Measurements from ENCODE around the gene IER5. TPM values are rescaled to one million over a fixed set of nuclear protein-coding genes. Genes with fewer than 3 reads are reported as not detected.

Gene IER5
- total and polyA plus RNA-seq, 9 of the 15 experiments (the other 6 are each of a cell fraction or from before 2014, with no cell fraction given) = 2.4 to 32.1 (median 12.0) TPM

DNA sequence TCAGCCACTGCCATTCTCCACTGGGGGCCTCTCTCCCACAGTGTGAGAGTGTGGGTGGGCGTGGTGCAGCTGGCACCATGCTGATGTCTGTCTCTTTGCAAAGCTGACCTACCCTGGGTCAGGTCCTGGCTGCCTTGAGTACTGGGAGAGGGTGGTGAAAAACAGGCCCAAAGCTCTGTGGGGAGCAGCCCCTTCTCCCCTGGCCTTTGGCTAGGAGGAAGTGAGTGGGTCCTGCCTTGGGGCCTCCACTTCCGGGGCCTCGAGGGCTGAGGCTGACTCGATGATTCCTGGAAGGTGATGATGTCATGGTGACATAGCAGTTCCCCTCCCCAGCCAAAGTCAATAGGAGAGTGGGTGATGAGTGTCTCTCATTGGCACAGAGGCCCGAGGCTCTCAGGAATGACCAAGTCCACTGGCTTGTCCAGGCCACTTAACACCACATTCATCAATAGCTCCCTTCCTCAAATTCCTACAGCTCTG lies 53.0 kb downstream of the IER5 start (continued):
- TF ChIP-seq, protein P1, sequence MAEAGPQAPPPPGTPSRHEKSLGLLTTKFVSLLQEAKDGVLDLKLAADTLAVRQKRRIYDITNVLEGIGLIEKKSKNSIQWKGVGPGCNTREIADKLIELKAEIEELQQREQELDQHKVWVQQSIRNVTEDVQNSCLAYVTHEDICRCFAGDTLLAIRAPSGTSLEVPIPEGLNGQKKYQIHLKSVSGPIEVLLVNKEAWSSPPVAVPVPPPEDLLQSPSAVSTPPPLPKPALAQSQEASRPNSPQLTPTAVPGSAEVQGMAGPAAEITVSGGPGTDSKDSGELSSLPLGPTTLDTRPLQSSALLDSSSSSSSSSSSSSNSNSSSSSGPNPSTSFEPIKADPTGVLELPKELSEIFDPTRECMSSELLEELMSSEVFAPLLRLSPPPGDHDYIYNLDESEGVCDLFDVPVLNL (CRISPR knock-in tag; IDR thresholded peaks at IDR 0.05; ENCODE audit: low read depth) = no peak
- no peak for TF ChIP-seq ZNF140 (CRISPR knock-in tag; IDR thresholded peaks at IDR 0.05)
- TF ChIP-seq FUS (optimal IDR thresholded peaks at IDR 0.05; ENCODE audit: low read depth, low read length) = no peak
- TF ChIP-seq, protein P2, sequence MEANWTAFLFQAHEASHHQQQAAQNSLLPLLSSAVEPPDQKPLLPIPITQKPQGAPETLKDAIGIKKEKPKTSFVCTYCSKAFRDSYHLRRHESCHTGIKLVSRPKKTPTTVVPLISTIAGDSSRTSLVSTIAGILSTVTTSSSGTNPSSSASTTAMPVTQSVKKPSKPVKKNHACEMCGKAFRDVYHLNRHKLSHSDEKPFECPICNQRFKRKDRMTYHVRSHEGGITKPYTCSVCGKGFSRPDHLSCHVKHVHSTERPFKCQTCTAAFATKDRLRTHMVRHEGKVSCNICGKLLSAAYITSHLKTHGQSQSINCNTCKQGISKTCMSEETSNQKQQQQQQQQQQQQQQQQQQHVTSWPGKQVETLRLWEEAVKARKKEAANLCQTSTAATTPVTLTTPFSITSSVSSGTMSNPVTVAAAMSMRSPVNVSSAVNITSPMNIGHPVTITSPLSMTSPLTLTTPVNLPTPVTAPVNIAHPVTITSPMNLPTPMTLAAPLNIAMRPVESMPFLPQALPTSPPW (CRISPR knock-in tag; IDR thresholded peaks at IDR 0.05) = peak; percentile 11; the same call in 1 of the 2 replicates
- no peak for TF ChIP-seq NR1H2 (CRISPR knock-in tag; IDR thresholded peaks at IDR 0.05)
- no peak for TF ChIP-seq CBX1 (IDR thresholded peaks at IDR 0.05; ENCODE audit: low read depth)
- no peak for TF ChIP-seq ZNF347 (CRISPR knock-in tag; IDR thresholded peaks at IDR 0.05; ENCODE audit: low read depth)
- no peak for TF ChIP-seq FOXJ2 (tag; IDR thresholded peaks at IDR 0.05)
- TF ChIP-seq CREB1 (IDR thresholded peaks at IDR 0.05) = peak; percentile 77
- TF ChIP-seq CREB1 (CRISPR knock-in tag; IDR thresholded peaks at IDR 0.05) = no peak
- TF ChIP-seq RFX1 (IDR thresholded peaks at IDR 0.05) = no peak
- TF ChIP-seq NBN (IDR thresholded peaks at IDR 0.05; ENCODE audit: low read depth) = no peak
- no peak for TF ChIP-seq SIN3B (IDR thresholded peaks at IDR 0.05; ENCODE audit: low read depth)
- peak; percentile 53 for TF ChIP-seq FOSL1 (tag; conservative IDR thresholded peaks at IDR 0.05)
- no peak for TF ChIP-seq ZNF224 (CRISPR knock-in tag; IDR thresholded peaks at IDR 0.05)
- TF ChIP-seq, protein P3, sequence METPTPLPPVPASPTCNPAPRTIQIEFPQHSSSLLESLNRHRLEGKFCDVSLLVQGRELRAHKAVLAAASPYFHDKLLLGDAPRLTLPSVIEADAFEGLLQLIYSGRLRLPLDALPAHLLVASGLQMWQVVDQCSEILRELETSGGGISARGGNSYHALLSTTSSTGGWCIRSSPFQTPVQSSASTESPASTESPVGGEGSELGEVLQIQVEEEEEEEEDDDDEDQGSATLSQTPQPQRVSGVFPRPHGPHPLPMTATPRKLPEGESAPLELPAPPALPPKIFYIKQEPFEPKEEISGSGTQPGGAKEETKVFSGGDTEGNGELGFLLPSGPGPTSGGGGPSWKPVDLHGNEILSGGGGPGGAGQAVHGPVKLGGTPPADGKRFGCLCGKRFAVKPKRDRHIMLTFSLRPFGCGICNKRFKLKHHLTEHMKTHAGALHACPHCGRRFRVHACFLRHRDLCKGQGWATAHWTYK (CRISPR knock-in tag; IDR thresholded peaks at IDR 0.05) = peak; percentile 67
- TF ChIP-seq, protein P4, sequence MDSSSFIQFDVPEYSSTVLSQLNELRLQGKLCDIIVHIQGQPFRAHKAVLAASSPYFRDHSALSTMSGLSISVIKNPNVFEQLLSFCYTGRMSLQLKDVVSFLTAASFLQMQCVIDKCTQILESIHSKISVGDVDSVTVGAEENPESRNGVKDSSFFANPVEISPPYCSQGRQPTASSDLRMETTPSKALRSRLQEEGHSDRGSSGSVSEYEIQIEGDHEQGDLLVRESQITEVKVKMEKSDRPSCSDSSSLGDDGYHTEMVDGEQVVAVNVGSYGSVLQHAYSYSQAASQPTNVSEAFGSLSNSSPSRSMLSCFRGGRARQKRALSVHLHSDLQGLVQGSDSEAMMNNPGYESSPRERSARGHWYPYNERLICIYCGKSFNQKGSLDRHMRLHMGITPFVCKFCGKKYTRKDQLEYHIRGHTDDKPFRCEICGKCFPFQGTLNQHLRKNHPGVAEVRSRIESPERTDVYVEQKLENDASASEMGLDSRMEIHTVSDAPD (CRISPR knock-in tag; IDR thresholded peaks at IDR 0.05) = no peak
- TF ChIP-seq ZNF583 (CRISPR knock-in tag; IDR thresholded peaks at IDR 0.05) = peak; percentile 78; the same call in 1 of the 2 replicates
- TF ChIP-seq, protein P5, sequence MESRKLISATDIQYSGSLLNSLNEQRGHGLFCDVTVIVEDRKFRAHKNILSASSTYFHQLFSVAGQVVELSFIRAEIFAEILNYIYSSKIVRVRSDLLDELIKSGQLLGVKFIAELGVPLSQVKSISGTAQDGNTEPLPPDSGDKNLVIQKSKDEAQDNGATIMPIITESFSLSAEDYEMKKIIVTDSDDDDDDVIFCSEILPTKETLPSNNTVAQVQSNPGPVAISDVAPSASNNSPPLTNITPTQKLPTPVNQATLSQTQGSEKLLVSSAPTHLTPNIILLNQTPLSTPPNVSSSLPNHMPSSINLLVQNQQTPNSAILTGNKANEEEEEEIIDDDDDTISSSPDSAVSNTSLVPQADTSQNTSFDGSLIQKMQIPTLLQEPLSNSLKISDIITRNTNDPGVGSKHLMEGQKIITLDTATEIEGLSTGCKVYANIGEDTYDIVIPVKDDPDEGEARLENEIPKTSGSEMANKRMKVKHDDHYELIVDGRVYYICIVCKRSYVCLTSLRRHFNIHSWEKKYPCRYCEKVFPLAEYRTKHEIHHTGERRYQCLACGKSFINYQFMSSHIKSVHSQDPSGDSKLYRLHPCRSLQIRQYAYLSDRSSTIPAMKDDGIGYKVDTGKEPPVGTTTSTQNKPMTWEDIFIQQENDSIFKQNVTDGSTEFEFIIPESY (CRISPR knock-in tag; IDR thresholded peaks at IDR 0.05) = no peak
- TF ChIP-seq RBM25 (IDR thresholded peaks at IDR 0.05; ENCODE audit: low read depth, low read length, severe bottlenecking) = no peak
- TF ChIP-seq, protein P6, sequence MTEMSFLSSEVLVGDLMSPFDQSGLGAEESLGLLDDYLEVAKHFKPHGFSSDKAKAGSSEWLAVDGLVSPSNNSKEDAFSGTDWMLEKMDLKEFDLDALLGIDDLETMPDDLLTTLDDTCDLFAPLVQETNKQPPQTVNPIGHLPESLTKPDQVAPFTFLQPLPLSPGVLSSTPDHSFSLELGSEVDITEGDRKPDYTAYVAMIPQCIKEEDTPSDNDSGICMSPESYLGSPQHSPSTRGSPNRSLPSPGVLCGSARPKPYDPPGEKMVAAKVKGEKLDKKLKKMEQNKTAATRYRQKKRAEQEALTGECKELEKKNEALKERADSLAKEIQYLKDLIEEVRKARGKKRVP (CRISPR knock-in tag; IDR thresholded peaks at IDR 0.05) = no peak
- no peak for TF ChIP-seq ZNF507 (tag; conservative IDR thresholded peaks at IDR 0.05)
